Lung (tissue), 5 donors: ENCODE measurements around the gene KCNH6. TPM values are rescaled to one million over a fixed set of nuclear protein-coding genes. Genes with fewer than 3 reads are reported as not detected.

Experiments
- polyA plus RNA-seq, 2 donors: library from polyadenylated mRNA; stranded (reverse); fragments of 200-250 nt; gene quantifications; one replicate each; pipeline ENCODE4 v1.2.1, GENCODE V29; 2013
- small RNA-seq: library from RNA; depleted of rRNA; stranded (forward); fragments of <200 nt; gene quantifications from one replicate; pipeline ENCODE3, GENCODE V24; 2014; ENCODE audit warnings: low replicate concordance
- total RNA-seq, 2 donors: library from RNA; depleted of rRNA in 1 of 2; stranded (reverse); fragments of >200 nt in 1 of 2; gene quantifications; one replicate each; pipeline ENCODE4 v1.2.1, GENCODE V29; 2014 to 2021
- donor health status: Bipolar disorder and iron deficiency.
- donor health status: healthy.
- donor health status: DM: yes; HTN: yes; CAD: no.

KCNH6 gene
- total and polyA plus RNA-seq, 4 donors, result 0.05 to 1.6 (median 0.31) TPM

Small RNA genes lying within 50 kb of the gene (small RNA-seq; reads per million reads assigned to genes)
- not detected for gene RNU6-288P

Other genes starting within 250 kb of the KCNH6 start
- 10 to 100 TPM; 42.4 to 97.9 TPM for gene CYB561, start 77.1 kb upstream of the KCNH6 start, total RNA-seq
- gene CYB561, start 77.1 kb upstream of the KCNH6 start, polyA plus RNA-seq, result 10 to 100 TPM; 41.2 to 49.2 TPM
- gene ACE, start 46.3 kb upstream of the KCNH6 start, total RNA-seq, result 10 to 100 TPM; 48.5 to 87.3 TPM
- gene ACE, start 46.3 kb upstream of the KCNH6 start, polyA plus RNA-seq, result 10 to 100 TPM in 1 of 2 donors, 1 to 10 TPM in 1; 5.5 to 22.1 TPM
- gene DCAF7, start 27.1 kb downstream of the KCNH6 start, total RNA-seq, result 10 to 100 TPM; 58.7 to 76.6 TPM
- gene DCAF7, start 27.1 kb downstream of the KCNH6 start, polyA plus RNA-seq, result 10 to 100 TPM; 21.7 to 29.5 TPM
- 10 to 100 TPM; 11.1 to 20.7 TPM for gene TACO1, start 77.5 kb downstream of the KCNH6 start, total RNA-seq
- gene TACO1, start 77.5 kb downstream of the KCNH6 start, polyA plus RNA-seq, result 10 to 100 TPM; 16.9 to 18.1 TPM
- 10 to 100 TPM; 50.1 to 56.3 TPM for gene MAP3K3, start 99.1 kb downstream of the KCNH6 start, total RNA-seq
- gene MAP3K3, start 99.1 kb downstream of the KCNH6 start, polyA plus RNA-seq, result 10 to 100 TPM; 24.5 to 33.0 TPM
- 10 to 100 TPM; 30.1 to 30.8 TPM for gene LIMD2, start 176.8 kb downstream of the KCNH6 start, total RNA-seq
- 10 to 100 TPM; 26.4 to 69.5 TPM for gene LIMD2, start 176.8 kb downstream of the KCNH6 start, polyA plus RNA-seq
- 10 to 100 TPM; 33.7 to 48.8 TPM for gene STRADA, start 218.4 kb downstream of the KCNH6 start, total RNA-seq
- gene STRADA, start 218.4 kb downstream of the KCNH6 start, polyA plus RNA-seq, result 10 to 100 TPM; 20.7 to 23.1 TPM